ENCODE measurements around the gene PCGF3.

PCGF3 gene

DNA sequence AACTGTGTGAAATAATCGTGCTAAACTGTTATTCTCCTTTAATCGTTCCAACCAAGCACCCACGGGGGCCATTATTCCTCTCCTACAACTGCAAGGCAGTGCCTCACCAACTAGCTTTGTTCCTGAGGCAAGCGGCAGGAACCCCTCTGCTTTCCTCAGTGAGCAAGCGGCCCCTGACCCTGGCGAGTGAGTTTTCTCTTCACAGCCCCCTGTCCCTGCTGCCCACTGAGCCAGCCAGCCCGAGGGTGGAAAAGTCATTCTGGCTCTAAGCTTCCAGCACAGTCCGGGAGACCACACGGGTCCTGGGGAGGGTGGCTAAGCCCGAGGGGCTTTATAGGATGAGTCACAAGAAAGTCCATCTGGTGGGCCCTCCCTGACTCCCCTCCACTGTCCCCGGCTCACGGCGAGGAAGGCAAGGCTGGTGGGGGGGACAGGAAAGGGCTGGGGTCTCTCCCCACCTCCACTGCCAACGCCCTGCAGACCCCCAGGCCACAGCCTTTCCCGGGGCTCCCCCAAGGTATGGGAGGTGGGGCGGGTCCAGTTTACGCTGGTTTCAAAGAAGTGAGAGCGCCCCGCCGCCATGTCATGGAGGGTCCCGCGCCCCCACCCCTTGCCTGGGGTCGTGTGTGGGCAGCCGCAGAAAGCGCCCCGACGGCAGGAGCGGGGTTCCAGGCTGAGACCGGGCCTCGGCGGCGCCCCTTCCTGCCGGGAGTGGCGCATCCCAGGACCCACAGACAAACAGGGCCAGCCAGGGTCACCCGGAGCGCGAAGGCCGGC is 75.3 kb downstream of the PCGF3 start:
- Histone ChIP-seq H2AFZ (ENCODE audit: low read length) (peak overlapping the region; percentile 66), H3K4me2 (ENCODE audit: low read depth, low read length, poor library complexity, severe bottlenecking) (peak overlapping the region; percentile 94), H4K20me1 (ENCODE audit: insufficient read depth, low read length, poor library complexity, severe bottlenecking) (peaks cover 35% of the 10 kb centered on the region)

GRCh38 chr4:781493-782216 is 76.0 kb downstream of the PCGF3 start:
- H2AFZ ChIP-seq (ENCODE audit: low read length), result peak overlapping the region; percentile 66
- peaks cover 2% of the 10 kb centered on the region; the same call in 1 of the 2 replicates for H3K36me3 ChIP-seq (ENCODE audit: insufficient read depth, low read length)
- no peaks in the 10 kb centered on the region for H3K9me2 ChIP-seq (replicated peaks; ENCODE audit: low read depth, low read length)
- TF ChIP-seq EZH2phosphoT487 (IDR thresholded peaks at IDR 0.05; ENCODE audit: borderline replicate concordance) (no peak), CTCF (conservative IDR thresholded peaks at IDR 0.05; ENCODE audit: low read length) (no peak)
- H3K4me3 ChIP-seq (ENCODE audit: low read length, poor library complexity, severe bottlenecking), result peak overlapping the region; percentile 100
- peaks cover 37% of the 10 kb centered on the region for H3K4me1 ChIP-seq (ENCODE audit: insufficient read depth, low read length, poor library complexity, severe bottlenecking)
- H3K4me2 ChIP-seq (ENCODE audit: low read depth, low read length, poor library complexity, severe bottlenecking), result peak overlapping the region; percentile 94
- H4K20me1 ChIP-seq (ENCODE audit: insufficient read depth, low read length, poor library complexity, severe bottlenecking), result peaks cover 33% of the 10 kb centered on the region
- no peaks in the 10 kb centered on the region for H3K9me3 ChIP-seq (ENCODE audit: insufficient read depth, low read depth, low read length)
- peaks cover 11% of the 10 kb centered on the region for H3K27me3 ChIP-seq (ENCODE audit: insufficient read depth, low read length, poor library complexity, severe bottlenecking)
- 0 out of 2 replicates have a peak, but pooled peaks cover 2% of the 10 kb centered on the region for H3F3A ChIP-seq (ENCODE audit: low read depth)
- H3K79me2 ChIP-seq (ENCODE audit: insufficient read depth, low read length), result peaks cover 48% of the 10 kb centered on the region
- H3K9ac ChIP-seq (ENCODE audit: low read depth, low read length, poor library complexity, severe bottlenecking), result peak overlapping the region; percentile 100

More for the DNA sequence above, 75.3 kb downstream of the PCGF3 start:
- H3K79me2 ChIP-seq (ENCODE audit: insufficient read depth, low read length), result peaks cover 54% of the 10 kb centered on the region
- no peaks in the 10 kb centered on the region for H3K9me2 ChIP-seq (replicated peaks; ENCODE audit: low read depth, low read length)
- no peaks in the 10 kb centered on the region for H3K9me3 ChIP-seq (ENCODE audit: insufficient read depth, low read depth, low read length)
- peaks cover 2% of the 10 kb centered on the region; the same call in 1 of the 2 replicates for H3K36me3 ChIP-seq (ENCODE audit: insufficient read depth, low read length)
- H3F3A ChIP-seq (ENCODE audit: low read depth), result 0 out of 2 replicates have a peak, but pooled peaks cover 2% of the 10 kb centered on the region
- peak overlapping the region; percentile 100 for H3K9ac ChIP-seq (ENCODE audit: low read depth, low read length, poor library complexity, severe bottlenecking)
- peaks cover 11% of the 10 kb centered on the region for H3K27me3 ChIP-seq (ENCODE audit: insufficient read depth, low read length, poor library complexity, severe bottlenecking)
- peaks cover 37% of the 10 kb centered on the region for H3K4me1 ChIP-seq (ENCODE audit: insufficient read depth, low read length, poor library complexity, severe bottlenecking)
- peak overlapping the region; percentile 100 for H3K4me3 ChIP-seq (ENCODE audit: low read length, poor library complexity, severe bottlenecking)
- TF ChIP-seq EZH2phosphoT487 (IDR thresholded peaks at IDR 0.05; ENCODE audit: borderline replicate concordance), result no peak
- no peak for TF ChIP-seq CTCF (conservative IDR thresholded peaks at IDR 0.05; ENCODE audit: low read length)

GRCh38 chr4:784401-785331 is 79.0 kb downstream of the PCGF3 start:
- H3K4me2 ChIP-seq (ENCODE audit: low read depth, low read length, poor library complexity, severe bottlenecking), result no peak overlapping the region
- 0 out of 2 replicates have a peak, but pooled peaks cover 2% of the 10 kb centered on the region for H3F3A ChIP-seq (ENCODE audit: low read depth)
- H3K27me3 ChIP-seq (ENCODE audit: insufficient read depth, low read length, poor library complexity, severe bottlenecking), result peaks cover 11% of the 10 kb centered on the region
- H3K4me1 ChIP-seq (ENCODE audit: insufficient read depth, low read length, poor library complexity, severe bottlenecking), result peaks cover 27% of the 10 kb centered on the region
- TF ChIP-seq EZH2phosphoT487 (IDR thresholded peaks at IDR 0.05; ENCODE audit: borderline replicate concordance), result no peak
- no peak for TF ChIP-seq CTCF (conservative IDR thresholded peaks at IDR 0.05; ENCODE audit: low read length)
- no peak overlapping the region for H3K9ac ChIP-seq (ENCODE audit: low read depth, low read length, poor library complexity, severe bottlenecking)
- peaks cover 2% of the 10 kb centered on the region; the same call in 1 of the 2 replicates for H3K36me3 ChIP-seq (ENCODE audit: insufficient read depth, low read length)
- peaks cover 20% of the 10 kb centered on the region for H3K79me2 ChIP-seq (ENCODE audit: insufficient read depth, low read length)
- H2AFZ ChIP-seq (ENCODE audit: low read length), result no peak overlapping the region
- H3K9me3 ChIP-seq (ENCODE audit: insufficient read depth, low read depth, low read length), result no peaks in the 10 kb centered on the region
- H3K4me3 ChIP-seq (ENCODE audit: low read length, poor library complexity, severe bottlenecking), result no peak overlapping the region
- H4K20me1 ChIP-seq (ENCODE audit: insufficient read depth, low read length, poor library complexity, severe bottlenecking), result peaks cover 19% of the 10 kb centered on the region
- H3K9me2 ChIP-seq (replicated peaks; ENCODE audit: low read depth, low read length), result no peaks in the 10 kb centered on the region

Data from Loucy (cell line).